GM19324 (cell line): ENCODE results near the gene CLIP2.
"Not testable (repeated sequence)": the region's sequence is repeated elsewhere in the genome, so short reads cannot be mapped to it uniquely, and the experiment has no call there.

Source experiments
- ATAC-seq: cut with Tn5 transposase; IDR thresholded peaks from one replicate; pipeline ENCODE4 v1.9.1; 2021; ENCODE audit warnings: mild to moderate bottlenecking, moderate library complexity; ENCODE audit not compliant: unreplicated experiment, low FRiP score

The CLIP2 gene

DNA sequence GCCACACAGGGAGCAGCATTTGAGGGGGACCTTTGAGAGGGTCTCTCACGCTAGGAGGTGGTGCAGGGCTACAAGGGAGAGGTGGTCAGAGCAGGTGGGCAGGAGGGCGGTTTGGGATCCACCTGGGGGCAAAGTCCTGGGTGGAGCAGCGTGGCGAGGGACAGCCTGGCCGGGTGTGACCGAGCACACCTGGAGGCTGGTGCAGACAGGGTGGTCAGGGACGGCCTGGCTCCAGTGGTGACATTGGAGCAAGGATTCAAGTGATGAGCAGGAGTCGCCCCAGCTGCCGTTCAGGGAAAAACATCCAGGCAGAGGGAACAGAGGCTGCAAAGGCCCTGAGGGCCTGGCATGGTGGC lies 36.0 kb downstream of the CLIP2 start:
- ATAC-seq: no peak

- no peak for ATAC-seq
Measured at GRCh38 chr7:74329225-74329624, 40.0 kb downstream of the CLIP2 start.

GRCh38 chr7:74332373-74333176 lies 43.4 kb downstream of the CLIP2 start:
- ATAC-seq: no peak

DNA sequence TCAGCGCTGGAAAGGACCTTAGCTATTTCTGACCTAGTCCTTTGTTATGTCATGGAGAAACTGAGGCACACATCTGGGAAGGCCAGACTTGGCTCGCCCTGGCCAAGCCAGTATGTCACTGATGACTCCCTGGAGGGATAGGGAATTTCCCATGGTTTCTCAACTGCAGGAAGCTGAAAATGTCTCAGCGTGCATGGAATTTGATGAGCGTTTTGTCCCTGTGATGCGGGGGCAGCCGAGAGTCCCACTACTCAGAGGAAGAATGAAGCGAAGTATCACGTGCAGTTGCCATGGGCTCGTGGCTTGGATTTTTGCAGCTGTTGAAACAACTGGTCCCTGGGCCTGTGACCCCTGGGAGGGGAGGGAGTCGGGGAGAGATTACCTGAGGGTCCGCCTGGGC lies 44.8 kb downstream of the CLIP2 start:
- ATAC-seq: no peak

GRCh38 chr7:74337926-74338325 lies 48.7 kb downstream of the CLIP2 start:
- ATAC-seq: no peak

GRCh38 chr7:74338366-74339108 lies 49.3 kb downstream of the CLIP2 start:
- no peak for ATAC-seq

DNA sequence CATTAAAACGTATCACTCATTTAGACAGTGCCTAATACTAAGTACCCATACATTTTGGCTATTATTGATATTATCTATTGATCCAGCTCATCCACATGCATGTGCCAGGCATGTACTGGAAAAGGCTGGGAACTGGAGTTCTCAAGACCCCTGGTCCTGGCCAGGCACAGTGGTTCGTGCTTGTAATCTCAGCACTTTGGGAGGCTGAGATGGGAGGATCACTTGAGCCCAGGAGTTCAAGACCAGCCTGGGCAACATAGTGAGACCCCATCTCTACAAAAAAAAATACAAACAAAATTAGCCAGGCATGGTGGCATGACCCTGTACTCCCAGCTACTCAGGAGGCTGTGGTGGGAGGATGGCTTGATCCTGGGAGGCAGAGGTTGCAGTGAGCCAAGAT lies 50.4 kb downstream of the CLIP2 start:
- ATAC-seq: not testable (repeated sequence)

DNA sequence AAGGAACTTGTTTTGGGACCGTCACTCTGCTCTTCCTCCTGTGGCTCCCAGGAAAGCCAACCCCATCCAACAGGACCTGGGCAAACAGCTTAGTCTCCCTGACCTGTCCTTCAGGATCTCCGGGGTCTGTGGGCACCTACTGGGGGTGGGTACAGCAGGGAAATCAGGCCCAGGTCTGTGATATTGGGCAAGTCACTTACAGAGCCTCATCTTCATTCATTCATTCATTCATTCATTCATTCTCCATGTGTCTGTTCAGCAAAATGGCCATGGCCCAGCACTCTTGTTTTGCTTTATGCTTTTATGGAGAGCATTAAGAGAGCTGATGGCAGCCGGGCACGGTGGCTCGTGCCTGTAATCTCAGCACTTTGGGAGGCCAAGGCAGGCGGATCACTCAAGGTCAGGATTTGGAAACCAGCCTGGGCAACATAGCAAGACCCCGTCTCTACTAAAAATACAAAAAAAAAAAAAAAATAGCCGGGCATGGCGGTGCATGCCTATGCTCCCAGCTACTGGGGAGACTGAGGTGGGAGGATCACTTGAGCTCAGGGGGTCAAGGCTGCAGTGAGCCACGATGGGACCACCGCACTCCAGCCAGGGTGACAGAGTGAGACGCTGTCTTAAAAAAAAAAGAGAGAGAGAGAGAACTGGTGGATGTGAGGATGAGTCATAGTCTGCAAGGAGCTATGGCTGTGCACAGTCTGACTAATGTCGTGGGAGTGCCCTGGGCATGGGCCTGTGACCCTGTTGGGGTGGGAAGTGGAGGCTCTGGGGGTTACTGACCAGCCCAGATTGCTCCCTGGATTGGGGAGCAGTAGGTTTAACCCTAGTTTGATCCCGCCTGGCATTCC lies 54.3 kb downstream of the CLIP2 start:
- ATAC-seq: no peak

- ATAC-seq: no peak
Measured at GRCh38 chr7:74344132-74344496, 54.9 kb downstream of the CLIP2 start.

- ATAC-seq: no peak
Measured at GRCh38 chr7:74344786-74345185, 55.6 kb downstream of the CLIP2 start.

DNA sequence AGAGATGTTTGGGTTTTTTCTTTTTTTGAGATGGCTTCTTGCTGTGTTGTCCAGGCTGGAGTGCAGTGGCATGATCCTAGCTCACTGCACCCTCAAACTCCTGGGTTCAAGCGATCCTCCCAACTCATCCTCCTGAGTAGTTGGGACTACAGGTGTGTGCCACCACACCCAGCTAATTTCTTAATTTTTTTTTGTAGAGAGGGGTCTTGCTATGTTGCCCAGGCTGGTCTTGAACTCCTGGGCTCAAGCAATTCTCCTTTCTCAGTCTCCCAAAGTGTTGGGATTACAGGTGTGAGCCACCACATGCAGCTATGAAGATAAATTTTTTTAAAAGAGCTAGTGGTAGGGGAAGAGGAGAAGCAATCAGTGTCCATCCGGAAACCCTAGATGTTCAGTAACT lies 56.8 kb downstream of the CLIP2 start:
- no peak for ATAC-seq

- ATAC-seq: no peak
Measured at GRCh38 chr7:74349621-74350020, 60.4 kb downstream of the CLIP2 start.

DNA sequence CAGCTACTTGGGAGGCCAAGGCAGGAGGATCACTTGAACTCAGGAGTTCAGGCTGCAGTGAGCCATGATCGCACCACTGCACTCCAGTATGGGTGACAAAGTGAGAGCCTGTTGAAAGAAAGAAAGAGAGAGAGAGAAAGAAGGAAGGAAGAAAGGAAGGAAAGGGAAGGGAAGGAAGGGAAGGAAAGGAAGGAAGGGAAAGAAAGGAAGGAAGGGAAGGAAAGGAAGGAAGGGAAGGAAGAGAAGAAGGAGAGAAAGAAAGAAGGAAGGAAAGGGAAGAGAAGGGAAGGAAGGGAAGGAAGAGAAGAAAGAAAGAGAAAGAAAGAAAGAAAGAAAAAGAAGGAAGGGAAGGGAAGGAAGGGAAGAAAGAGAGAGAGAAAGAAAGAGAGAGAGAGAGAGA lies 61.5 kb downstream of the CLIP2 start:
- no peak for ATAC-seq

GRCh38 chr7:74351836-74352235 lies 62.6 kb downstream of the CLIP2 start:
- ATAC-seq: no peak

DNA sequence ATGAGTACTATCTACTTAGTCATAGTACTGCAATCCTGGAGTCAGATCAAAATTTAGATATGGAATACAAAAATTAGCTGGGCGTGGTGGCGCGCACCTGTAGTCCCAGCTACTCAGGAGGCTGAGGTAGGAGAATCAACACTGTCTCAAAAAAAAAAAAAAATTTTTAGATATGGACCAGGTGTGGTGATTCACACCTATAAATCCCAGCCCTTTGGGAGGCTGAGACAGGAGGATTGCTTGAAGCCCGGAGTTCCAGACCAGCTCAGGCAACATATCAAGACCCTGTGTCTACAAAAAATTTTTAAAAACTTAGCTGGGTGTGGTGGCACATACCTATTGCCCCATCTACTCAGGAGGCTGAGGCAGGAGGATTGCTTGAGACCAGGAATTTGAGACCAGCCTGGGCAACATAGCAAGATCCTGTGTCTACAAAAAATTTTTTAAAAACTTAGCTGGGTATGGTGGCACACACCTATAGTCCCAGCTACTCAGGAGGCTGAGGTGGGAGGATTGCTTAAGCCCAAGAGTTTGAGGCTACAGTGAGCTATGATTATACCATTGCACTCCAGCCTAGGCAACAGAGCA lies 63.4 kb downstream of the CLIP2 start:
- ATAC-seq: not testable (repeated sequence)

DNA sequence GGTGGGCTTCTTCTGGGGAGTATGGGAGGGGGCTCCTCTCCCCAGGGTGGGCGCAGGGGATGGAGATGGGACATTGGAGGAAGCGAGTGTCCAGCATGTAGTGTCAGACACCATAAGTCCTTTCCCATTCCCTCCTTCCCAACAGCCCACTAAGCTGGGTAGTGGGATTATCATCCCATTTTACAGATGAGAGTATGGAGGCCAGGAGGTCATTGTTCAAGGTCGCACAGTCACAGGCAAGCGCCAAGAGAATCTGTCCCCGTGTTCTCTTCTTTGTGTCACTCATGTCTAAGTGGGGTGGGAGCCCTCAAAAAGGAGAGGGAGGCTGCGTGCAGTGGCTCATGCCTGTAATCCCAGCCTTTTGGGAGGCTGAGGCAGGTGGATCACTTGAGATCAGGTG lies 64.8 kb downstream of the CLIP2 start:
- no peak for ATAC-seq

DNA sequence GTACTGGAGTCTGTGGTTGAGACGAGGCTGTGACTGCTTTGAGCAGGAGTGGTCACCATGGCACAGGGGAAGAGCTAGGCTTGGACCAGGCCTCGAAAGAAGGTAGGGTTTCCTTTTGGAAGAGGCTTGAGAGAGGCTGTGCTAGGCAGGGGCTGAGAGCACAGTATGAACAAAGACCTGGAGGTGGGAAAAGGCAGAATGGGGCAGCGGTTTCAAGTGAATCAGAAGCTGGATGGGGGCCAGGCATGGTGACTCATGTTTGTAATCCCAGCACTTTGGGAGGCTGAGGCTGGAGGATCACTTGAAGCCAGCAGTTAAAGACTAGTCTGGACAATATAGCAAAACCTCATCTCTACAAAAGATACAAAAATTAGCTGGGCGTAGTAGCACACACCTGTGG lies 65.9 kb downstream of the CLIP2 start:
- no peak for ATAC-seq

- ATAC-seq: no peak
Measured at GRCh38 chr7:74356589-74357315, 67.5 kb downstream of the CLIP2 start.

GRCh38 chr7:74360008-74360407 lies 70.8 kb downstream of the CLIP2 start:
- ATAC-seq: no peak

DNA sequence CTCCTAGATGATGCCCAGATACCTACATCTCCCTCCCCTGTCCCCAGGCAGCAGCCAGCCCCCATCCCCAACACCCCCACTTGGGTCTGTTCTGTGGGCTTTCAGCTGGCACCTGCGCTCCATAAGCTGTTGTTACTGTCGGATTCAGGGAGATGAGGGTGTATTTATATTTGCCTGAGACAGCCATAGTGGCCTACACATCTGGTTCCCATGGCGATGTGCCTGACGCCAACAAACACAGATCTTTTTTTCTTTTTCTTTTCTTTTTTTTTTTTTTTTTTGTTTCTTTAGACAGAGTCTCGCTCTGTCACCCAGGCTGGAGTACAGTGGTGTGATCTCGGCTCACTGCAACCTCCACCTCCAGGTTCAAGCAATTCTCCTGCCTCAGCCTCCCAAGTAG lies 73.1 kb downstream of the CLIP2 start:
- no peak for ATAC-seq
